Heart left ventricle (tissue), 16 donors: ENCODE data around the gene DUSP18. TPM values are rescaled to one million over a fixed set of nuclear protein-coding genes. Genes with fewer than 3 reads are reported as not detected.

Source experiments
- ATAC-seq, 4 donors: fragments of 200-7000 bp; cut with Tn5 transposase; one replicate each; pipeline ENCODE4 v1.9.1; 2020 to 2022; ENCODE audit warnings: moderate library complexity in 4 of 4, mild to moderate bottlenecking in 3 of 4, moderate number of reproducible peaks in 1 of 4
- DNase-seq, 5 donors: peaks; one replicate each; pipeline ENCODE4 v3.0.0-alpha.2; 2020
- H3K27ac ChIP-seq, 12 donors: fragments of 200-600 bp; sonication (generic) in 4 of 12; one replicate each; pipeline versions ENCODE4 v1.5.0 to v1.8.0; 2016 to 2022; ENCODE audit warnings: mild to moderate bottlenecking in 2 of 12
- H3K27me3 ChIP-seq, 9 donors: fragments of 200-600 bp; sonication (generic) in 2 of 9; one replicate each; pipeline versions ENCODE4 v1.5.1 to v1.8.0; 2016 to 2022; ENCODE audit warnings: mild to moderate bottlenecking in 3 of 9
- H3K36me3 ChIP-seq, 9 donors: fragments of 200-600 bp; sonication (generic) in 2 of 9; one replicate each; pipeline versions ENCODE4 v1.5.0 to v1.8.0; 2018 to 2022; ENCODE audit warnings: mild to moderate bottlenecking in 2 of 9
- H3K4me1 ChIP-seq, 12 donors: fragments of 200-600 bp; sonication (generic) in 4 of 12; one replicate each; pipeline versions ENCODE4 v1.5.0 to v1.8.0; 2016 to 2022; ENCODE audit warnings: mild to moderate bottlenecking in 3 of 12
- H3K4me3 ChIP-seq, 12 donors: fragments of 200-600 bp; sonication (generic) in 4 of 12; one replicate each; pipeline versions ENCODE4 v1.5.0 to v1.8.0; 2017 to 2022; ENCODE audit warnings: mild to moderate bottlenecking in 9 of 12, moderate library complexity in 4 of 12
- H3K9me3 ChIP-seq, 12 donors: fragments of 200-600 bp; sonication (generic) in 4 of 12; one replicate each; pipeline versions ENCODE4 v1.5.0 to v1.8.0; 2016 to 2022; ENCODE audit warnings: mild to moderate bottlenecking in 1 of 12
- POLR2A ChIP-seq, 2 donors: fragments of 450-650 bp; IDR thresholded peaks; one replicate each; pipeline ENCODE4 v1.6.1; 2017; ENCODE audit warnings: antibody characterized with exemption in 2 of 2, mild to moderate bottlenecking in 2 of 2, moderate library complexity in 2 of 2
- whole genome bisulfite sequencing, 4 donors: extraction: QIAGEN DNeasy Blood & Tissue Kit in 2 of 4; methylation state at CpG; one replicate each; pipeline versions ENCODE4 v1.1.5 to v1.1.7; 2013 to 2018; 5-methylcytosine and 5-hydroxymethylcytosine counted together
- intact Hi-C, 10 donors: fragments of 100-400 bp; cut with DNase I; formaldehyde crosslinking; loops; one replicate each; pipeline versions ENCODE4 v1.11.1 to v1.14.2; 2022
- polyA plus RNA-seq, 2 donors: library from polyadenylated mRNA; stranded (reverse); fragments of 200-250 nt; gene quantifications; one replicate each; pipeline ENCODE4 v1.2.3, GENCODE V29; 2013
- total RNA-seq, 9 donors: library from RNA; depleted of rRNA in 2 of 9; stranded (reverse); fragments of >200 nt in 2 of 9; fragmentation: NEBNext Ultra II Directional in 3 of 9; extraction: Animal tissue kit (Norgen Biotek cat#: 25700) in 3 of 9; gene quantifications; one replicate each; pipeline versions ENCODE4 v1.1.0 to v1.2.4, GENCODE V29; 2016 to 2023
- TF ChIP-seq, protein P1 (sequence below), 12 donors: fragments of 200-600 bp; sonication (generic) in 4 of 12; IDR thresholded peaks; one replicate each; pipeline versions ENCODE4 v1.5.0 to v1.8.0; 2018 to 2022; ENCODE audit warnings: antibody characterized with exemption in 12 of 12, mild to moderate bottlenecking in 5 of 12
- donor health status: ischemic (EF 13 %, LVEDD 7.1; RV severe dilation, severe dysfunction).
- donor health status: healthy with polysubstance abuse.
- donor health status: DM: no; HTN: yes; CAD: no.
- donor health status: DM: no; HTN: no; CAD: no.
- donor health status: ischemic (EF 25% LVEDD 6.9; RV normal size, moderate dysfunction).
- donor health status: ischemic (EF 25% LVEDD 5.7; RV mildly dilated, moderate dysfunction).
- donor health status: healthy.
- donor health status: DM: yes; HTN: yes; CAD: no.
- donor health status: ischemic (EF 35%, LVEDD 5.7; RV mildly dilated, moderate dysfunction).
- donor health status: nonischemic (EF 11% LVEDD 7.7; RV severe dilation, severe dysfunction).
- donor health status: DM: yes; HTN: yes; CAD: no.
- donor health status: PGD.
- donor health status: ischemic (EF 29% LVEDD 5.4; RV normal size, mild dysfunction).
- donor health status: nonischemic (EF 23%, LVEDD 6.1; RV moderate dilation, normal function).

The DUSP18 gene
- total and polyA plus RNA-seq, 11 donors = 1.6 to 6.1 (median 3.1) TPM

DNA sequence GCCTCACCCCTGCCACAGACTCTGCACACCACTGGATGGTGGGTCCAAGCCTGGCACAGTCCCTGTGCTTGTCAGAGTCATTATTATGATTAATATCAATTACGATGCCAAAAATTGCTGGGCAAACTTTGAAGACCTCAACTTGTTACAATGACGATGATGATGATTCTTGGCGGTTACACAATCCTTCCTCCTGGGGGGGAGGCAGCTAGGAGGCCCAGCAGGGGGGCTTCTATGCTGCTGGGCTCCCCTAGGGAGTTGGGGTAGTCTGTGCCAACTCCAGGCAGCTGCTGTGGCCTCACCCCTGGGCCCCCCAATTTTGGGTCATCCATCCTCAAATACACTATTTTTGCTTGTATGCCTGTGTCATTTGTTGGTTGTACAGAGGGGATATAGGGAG lies 20.1 kb downstream of the DUSP18 start:
- intact Hi-C loops = no loop called here
- no peaks in the 10 kb centered on the region for H3K9me3 ChIP-seq
- H3K4me3 ChIP-seq = no peak overlapping the region
- H3K27me3 ChIP-seq = no peaks in the 10 kb centered on the region
- H3K36me3 ChIP-seq = peaks cover 0 to 7% (median 0%) of the 10 kb centered on the region in 9 donors
- TF ChIP-seq, protein P1, sequence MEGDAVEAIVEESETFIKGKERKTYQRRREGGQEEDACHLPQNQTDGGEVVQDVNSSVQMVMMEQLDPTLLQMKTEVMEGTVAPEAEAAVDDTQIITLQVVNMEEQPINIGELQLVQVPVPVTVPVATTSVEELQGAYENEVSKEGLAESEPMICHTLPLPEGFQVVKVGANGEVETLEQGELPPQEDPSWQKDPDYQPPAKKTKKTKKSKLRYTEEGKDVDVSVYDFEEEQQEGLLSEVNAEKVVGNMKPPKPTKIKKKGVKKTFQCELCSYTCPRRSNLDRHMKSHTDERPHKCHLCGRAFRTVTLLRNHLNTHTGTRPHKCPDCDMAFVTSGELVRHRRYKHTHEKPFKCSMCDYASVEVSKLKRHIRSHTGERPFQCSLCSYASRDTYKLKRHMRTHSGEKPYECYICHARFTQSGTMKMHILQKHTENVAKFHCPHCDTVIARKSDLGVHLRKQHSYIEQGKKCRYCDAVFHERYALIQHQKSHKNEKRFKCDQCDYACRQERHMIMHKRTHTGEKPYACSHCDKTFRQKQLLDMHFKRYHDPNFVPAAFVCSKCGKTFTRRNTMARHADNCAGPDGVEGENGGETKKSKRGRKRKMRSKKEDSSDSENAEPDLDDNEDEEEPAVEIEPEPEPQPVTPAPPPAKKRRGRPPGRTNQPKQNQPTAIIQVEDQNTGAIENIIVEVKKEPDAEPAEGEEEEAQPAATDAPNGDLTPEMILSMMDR (IDR thresholded peaks at IDR 0.05) = no peak
- TF ChIP-seq POLR2A (IDR thresholded peaks at IDR 0.05) = no peak
- 92 to 100% (median 95%) methylated on average over 3 of the region's 3 CpGs for WGBS, 4 donors
- peaks cover 0 to 11% (median 3%) of the 10 kb centered on the region in 12 donors for H3K4me1 ChIP-seq
- ATAC-seq = no peak
- no peak for DNase-seq
- no peak overlapping the region for H3K27ac ChIP-seq

DNA sequence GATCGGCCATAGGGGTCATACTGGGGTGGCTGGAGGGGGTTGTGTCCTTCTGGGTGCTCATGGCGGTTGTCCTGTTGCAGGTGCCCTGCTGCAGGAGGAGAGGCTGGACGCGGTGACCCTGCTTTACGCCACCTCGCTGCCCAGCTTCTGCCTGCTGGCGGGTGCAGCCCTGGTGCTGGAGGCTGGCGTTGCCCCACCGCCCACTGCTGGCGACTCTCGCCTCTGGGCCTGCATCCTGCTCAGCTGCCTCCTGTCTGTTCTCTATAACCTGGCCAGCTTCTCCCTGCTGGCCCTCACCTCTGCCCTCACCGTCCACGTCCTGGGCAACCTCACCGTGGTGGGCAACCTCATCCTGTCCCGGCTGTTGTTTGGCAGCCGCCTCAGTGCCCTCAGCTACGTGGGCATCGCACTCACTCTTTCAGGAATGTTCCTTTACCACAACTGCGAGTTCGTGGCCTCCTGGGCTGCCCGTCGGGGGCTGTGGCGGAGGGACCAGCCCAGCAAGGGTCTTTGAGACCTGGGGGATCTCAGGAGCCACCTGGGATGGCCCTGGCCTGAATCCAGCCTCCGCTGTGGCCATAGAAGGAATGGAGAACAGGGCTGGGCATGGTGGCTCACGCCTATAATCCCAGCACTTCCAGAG lies 21.0 kb downstream of the DUSP18 start:
- TF ChIP-seq POLR2A (IDR thresholded peaks at IDR 0.05) = no peak
- TF ChIP-seq, protein P1 (IDR thresholded peaks at IDR 0.05) = no peak
- no peak overlapping the region for H3K27ac ChIP-seq
- H3K27me3 ChIP-seq = no peaks in the 10 kb centered on the region
- H3K4me3 ChIP-seq = no peak overlapping the region
- WGBS, 4 donors = 96 to 97% (median 96%) methylated on average over 24 to 25 of the region's 25 CpGs
- H3K9me3 ChIP-seq = no peaks in the 10 kb centered on the region
- peaks cover 0 to 11% (median 3%) of the 10 kb centered on the region in 12 donors for H3K4me1 ChIP-seq
- DNase-seq (no peak), ATAC-seq (no peak)
- peaks cover 0 to 7% (median 0%) of the 10 kb centered on the region in 9 donors for H3K36me3 ChIP-seq
- intact Hi-C loops = no loop called here

- 69 to 77% (median 71%) methylated on average over 16 of the region's 16 CpGs for whole genome bisulfite sequencing, 4 donors
- no peaks in the 10 kb centered on the region for H3K27me3 ChIP-seq
- H3K27ac ChIP-seq = peak overlapping the region in 5 of 12 donors; percentile 8 to 52 (median 23)
- peaks cover 0 to 23% (median 7%) of the 10 kb centered on the region in 12 donors for H3K4me1 ChIP-seq
- no peak overlapping the region for H3K4me3 ChIP-seq
- no peaks in the 10 kb centered on the region for H3K9me3 ChIP-seq
- DNase-seq = peak in 4 of 5 donors; percentile 28 to 70 (median 56)
- peak; percentile 39 to 78 (median 77) for ATAC-seq
- TF ChIP-seq, protein P1 (IDR thresholded peaks at IDR 0.05) = no peak
- TF ChIP-seq POLR2A (IDR thresholded peaks at IDR 0.05) = no peak
- intact Hi-C loops = no loop called here
- peaks cover 0 to 7% (median 0%) of the 10 kb centered on the region in 9 donors for H3K36me3 ChIP-seq
Observed at GRCh38 chr22:30643055-30643875, 24.4 kb downstream of the DUSP18 start.

DNA sequence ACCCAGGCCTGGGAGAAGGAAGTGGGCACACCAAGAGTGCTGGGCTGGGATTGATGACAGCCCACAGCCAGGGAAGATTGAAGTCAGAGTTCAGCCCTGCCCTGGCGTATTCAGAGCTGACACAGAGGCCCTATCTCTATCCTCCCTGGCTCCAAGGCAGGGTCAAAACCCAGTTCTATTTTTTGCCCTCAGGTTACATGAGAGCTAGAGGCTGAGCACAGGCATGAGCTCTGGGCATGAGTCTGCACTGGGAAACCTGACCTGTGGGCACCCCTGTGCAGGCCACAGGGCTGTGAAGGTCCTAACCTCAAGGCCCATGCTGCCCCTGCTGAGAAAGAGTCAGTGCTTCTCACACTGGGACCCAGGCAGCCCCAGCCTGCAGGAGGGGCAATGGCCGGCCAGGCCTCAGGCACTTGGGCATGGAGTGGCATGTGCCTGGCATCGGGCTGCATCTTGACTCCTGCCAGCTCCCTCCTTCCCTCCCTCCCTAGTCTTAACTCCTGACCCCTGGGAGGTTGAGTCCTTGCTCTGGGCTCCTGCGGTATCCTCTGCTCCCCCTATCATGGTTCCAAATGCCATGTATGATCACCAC lies 26.7 kb downstream of the DUSP18 start:
- H3K36me3 ChIP-seq = no peaks in the 10 kb centered on the region
- WGBS, 4 donors = 53 to 78% (median 69%) methylated on average over 4 of the region's 4 CpGs
- intact Hi-C loops = no loop called here
- no peaks in the 10 kb centered on the region for H3K27me3 ChIP-seq
- peak in 1 of 5 donors; percentile 49 for DNase-seq
- H3K4me1 ChIP-seq = peaks cover 0 to 42% (median 26%) of the 10 kb centered on the region in 12 donors
- peak overlapping the region in 5 of 12 donors; percentile 15 to 64 (median 50) for H3K27ac ChIP-seq
- peak; percentile 6 to 64 (median 49) for ATAC-seq
- no peaks in the 10 kb centered on the region for H3K9me3 ChIP-seq
- H3K4me3 ChIP-seq = no peak overlapping the region
- TF ChIP-seq, protein P1 (IDR thresholded peaks at IDR 0.05) = no peak
- TF ChIP-seq POLR2A (IDR thresholded peaks at IDR 0.05) = no peak
